ENCODE data around the gene DAP3. TPM values are rescaled to one million over a fixed set of nuclear protein-coding genes. Genes with fewer than 3 reads are reported as not detected.

DAP3 gene
- total and polyA plus RNA-seq, 2 of the 8 experiments (the other 6 are each of a cell fraction or from before 2014, with no cell fraction given) = 66.3 to 87.1 TPM

- no peak for TF ChIP-seq SRF (IDR thresholded peaks at IDR 0.05; ENCODE audit: low read depth, low read length)
- TF ChIP-seq SIN3A (conservative IDR thresholded peaks at IDR 0.05 in 1 of 2, IDR thresholded peaks at IDR 0.05 in 1 of 2; ENCODE audit: low read depth in 1 of 2, low read length in 2 of 2) = no peak
Measured at GRCh38 chr1:155669233-155670162, 19.4 kb upstream of the DAP3 start (continued).
